GM18868 (cell line): Measurements from ENCODE around the gene LRRC36.

Source experiments
- ATAC-seq: cut with Tn5 transposase; IDR thresholded peaks from one replicate; pipeline ENCODE4 v1.9.1; 2021; ENCODE audit warnings: mild to moderate bottlenecking, moderate library complexity; ENCODE audit not compliant: unreplicated experiment

LRRC36 gene

GRCh38 chr16:67294171-67294757 lies 32.4 kb upstream of the LRRC36 start:
- no peak for ATAC-seq

GRCh38 chr16:67294938-67295361 lies 31.7 kb upstream of the LRRC36 start:
- ATAC-seq: no peak

- no peak for ATAC-seq
Observed at GRCh38 chr16:67296420-67296819, 30.2 kb upstream of the LRRC36 start.

- ATAC-seq: no peak
Observed at GRCh38 chr16:67298277-67298676, 28.3 kb upstream of the LRRC36 start.

GRCh38 chr16:67299269-67299668 lies 27.3 kb upstream of the LRRC36 start:
- ATAC-seq: no peak

GRCh38 chr16:67301080-67301782 lies 25.4 kb upstream of the LRRC36 start:
- no peak for ATAC-seq

GRCh38 chr16:67302076-67302475 lies 24.5 kb upstream of the LRRC36 start:
- ATAC-seq: no peak

- ATAC-seq: no peak
Observed at GRCh38 chr16:67302970-67303369, 23.6 kb upstream of the LRRC36 start.

GRCh38 chr16:67304020-67304419 lies 22.6 kb upstream of the LRRC36 start:
- ATAC-seq: no peak

- no peak for ATAC-seq
Observed at GRCh38 chr16:67305216-67306071, 21.2 kb upstream of the LRRC36 start.

- ATAC-seq: no peak
Observed at GRCh38 chr16:67310561-67310960, 16.1 kb upstream of the LRRC36 start.

GRCh38 chr16:67311607-67312488 lies 14.8 kb upstream of the LRRC36 start:
- peak; percentile 88 for ATAC-seq

- ATAC-seq: no peak
Observed at GRCh38 chr16:67312719-67313118, 13.9 kb upstream of the LRRC36 start.

GRCh38 chr16:67317853-67318252 lies 8.8 kb upstream of the LRRC36 start:
- no peak for ATAC-seq

GRCh38 chr16:67326115-67326471 lies 522 bp upstream of the LRRC36 start:
- no peak for ATAC-seq

GRCh38 chr16:67327743-67328142 lies 1.1 kb downstream of the LRRC36 start:
- no peak for ATAC-seq

GRCh38 chr16:67329901-67330300 lies 3.3 kb downstream of the LRRC36 start:
- no peak for ATAC-seq

GRCh38 chr16:67333315-67333714 lies 6.7 kb downstream of the LRRC36 start:
- no peak for ATAC-seq

- ATAC-seq: no peak
Observed at GRCh38 chr16:67336116-67336515, 9.5 kb downstream of the LRRC36 start.

- ATAC-seq: no peak
Observed at GRCh38 chr16:67336648-67337047, 10.0 kb downstream of the LRRC36 start.

- ATAC-seq: no peak
Observed at GRCh38 chr16:67339453-67339852, 12.8 kb downstream of the LRRC36 start.
